Suprapubic skin (tissue), 4 donors: ENCODE results near the gene IP6K1. TPM values are rescaled to one million over a fixed set of nuclear protein-coding genes. Genes with fewer than 3 reads are reported as not detected.

ENCODE experiments used
- DNase-seq, 2 donors: peaks; one replicate each; pipeline ENCODE4 v3.0.0-alpha.2; 2019; ENCODE audit warnings: low spot score in 2 of 2
- H3K27ac ChIP-seq: fragments of 200-600 bp; sonication (generic); one replicate; pipeline ENCODE4 v1.5.1; 2019
- H3K27me3 ChIP-seq: fragments of 200-600 bp; sonication (generic); one replicate; pipeline ENCODE4 v1.5.1; 2019
- H3K36me3 ChIP-seq: fragments of 200-600 bp; sonication (generic); one replicate; pipeline ENCODE4 v1.5.1; 2019
- H3K4me1 ChIP-seq: fragments of 200-600 bp; sonication (generic); one replicate; pipeline ENCODE4 v1.5.1; 2019
- H3K4me3 ChIP-seq: fragments of 200-600 bp; sonication (generic); one replicate; pipeline ENCODE4 v1.5.1; 2019; ENCODE audit warnings: mild to moderate bottlenecking
- H3K9me3 ChIP-seq: fragments of 200-600 bp; sonication (generic); one replicate; pipeline ENCODE4 v1.5.1; 2019
- EP300 ChIP-seq: sonication (generic); formaldehyde crosslinking; IDR thresholded peaks from one replicate; pipeline ENCODE4 v1.6.1; 2017; ENCODE audit warnings: antibody characterized with exemption
- POLR2A ChIP-seq, 2 donors: fragments of 450-650 bp; IDR thresholded peaks; one replicate each; pipeline ENCODE4 v1.6.1; 2017; ENCODE audit warnings: antibody characterized with exemption in 2 of 2, mild to moderate bottlenecking in 2 of 2, moderate library complexity in 2 of 2
- POLR2AphosphoS5 ChIP-seq, 3 donors: sonication (generic); formaldehyde crosslinking; IDR thresholded peaks; one replicate each; pipeline ENCODE4 v1.6.1; 2017; ENCODE audit warnings: antibody characterized with exemption in 3 of 3
- WGBS: methylation state at CpG from one replicate; pipeline ENCODE4 v1.1.5; 2018; 5-methylcytosine and 5-hydroxymethylcytosine counted together
- total RNA-seq, 4 donors: library from RNA; depleted of rRNA; stranded (reverse); fragments of >200 nt; gene quantifications; one replicate each; pipeline ENCODE4 v1.1.0, GENCODE V29; 2016
- TF ChIP-seq, protein P1 (sequence below), 2 donors: fragments of 200-600 bp in 1 of 2; fragments of 450-650 bp in 1 of 2; sonication (generic) in 1 of 2; IDR thresholded peaks; one replicate each; pipeline ENCODE4 v1.5.1; 2016 to 2019; ENCODE audit warnings: antibody characterized with exemption in 2 of 2, mild to moderate bottlenecking in 1 of 2, moderate library complexity in 1 of 2

The IP6K1 gene
- total RNA-seq, 4 donors from 2014 or later, result 39.5 to 57.3 (median 53.2) TPM

DNA sequence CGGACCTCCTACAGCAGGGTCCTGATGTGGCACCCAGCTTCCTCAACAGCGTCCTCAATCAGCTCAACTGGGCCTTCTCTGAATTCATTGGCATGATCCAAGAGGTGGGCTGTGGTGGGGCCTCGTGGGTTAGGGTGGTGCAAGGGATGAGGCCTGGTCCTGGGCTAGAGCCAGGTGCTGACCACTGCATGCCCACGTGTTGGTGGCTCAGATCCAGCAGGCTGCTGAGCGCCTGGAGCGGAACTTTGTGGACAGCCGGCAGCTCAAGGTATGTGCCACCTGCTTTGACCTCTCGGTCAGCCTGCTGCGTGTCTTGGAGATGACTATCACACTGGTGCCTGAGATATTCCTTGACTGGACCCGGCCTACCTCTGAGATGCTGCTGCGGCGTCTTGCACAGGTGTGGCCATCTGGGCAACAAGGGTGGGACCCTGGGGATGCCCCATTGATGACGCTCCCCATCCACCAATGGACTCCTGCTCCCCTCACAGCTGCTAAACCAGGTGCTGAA lies 70.7 kb downstream of the IP6K1 start:
- H3K4me1 ChIP-seq, result peaks cover 33% of the 10 kb centered on the region
- peaks cover 20% of the 10 kb centered on the region for H3K36me3 ChIP-seq
- WGBS, result 83% methylated on average over 9 of the region's 13 CpGs
- no peak overlapping the region for H3K4me3 ChIP-seq
- no peaks in the 10 kb centered on the region for H3K9me3 ChIP-seq
- TF ChIP-seq POLR2A (IDR thresholded peaks at IDR 0.05), result no peak
- TF ChIP-seq EP300, result no peak
- TF ChIP-seq, protein P1, sequence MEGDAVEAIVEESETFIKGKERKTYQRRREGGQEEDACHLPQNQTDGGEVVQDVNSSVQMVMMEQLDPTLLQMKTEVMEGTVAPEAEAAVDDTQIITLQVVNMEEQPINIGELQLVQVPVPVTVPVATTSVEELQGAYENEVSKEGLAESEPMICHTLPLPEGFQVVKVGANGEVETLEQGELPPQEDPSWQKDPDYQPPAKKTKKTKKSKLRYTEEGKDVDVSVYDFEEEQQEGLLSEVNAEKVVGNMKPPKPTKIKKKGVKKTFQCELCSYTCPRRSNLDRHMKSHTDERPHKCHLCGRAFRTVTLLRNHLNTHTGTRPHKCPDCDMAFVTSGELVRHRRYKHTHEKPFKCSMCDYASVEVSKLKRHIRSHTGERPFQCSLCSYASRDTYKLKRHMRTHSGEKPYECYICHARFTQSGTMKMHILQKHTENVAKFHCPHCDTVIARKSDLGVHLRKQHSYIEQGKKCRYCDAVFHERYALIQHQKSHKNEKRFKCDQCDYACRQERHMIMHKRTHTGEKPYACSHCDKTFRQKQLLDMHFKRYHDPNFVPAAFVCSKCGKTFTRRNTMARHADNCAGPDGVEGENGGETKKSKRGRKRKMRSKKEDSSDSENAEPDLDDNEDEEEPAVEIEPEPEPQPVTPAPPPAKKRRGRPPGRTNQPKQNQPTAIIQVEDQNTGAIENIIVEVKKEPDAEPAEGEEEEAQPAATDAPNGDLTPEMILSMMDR (IDR thresholded peaks at IDR 0.05), result no peak
- no peak for TF ChIP-seq POLR2AphosphoS5 (IDR thresholded peaks at IDR 0.05)
- H3K27me3 ChIP-seq, result no peaks in the 10 kb centered on the region
- no peak overlapping the region for H3K27ac ChIP-seq
- DNase-seq, result peak in 1 of 2 donors; percentile 77

DNA sequence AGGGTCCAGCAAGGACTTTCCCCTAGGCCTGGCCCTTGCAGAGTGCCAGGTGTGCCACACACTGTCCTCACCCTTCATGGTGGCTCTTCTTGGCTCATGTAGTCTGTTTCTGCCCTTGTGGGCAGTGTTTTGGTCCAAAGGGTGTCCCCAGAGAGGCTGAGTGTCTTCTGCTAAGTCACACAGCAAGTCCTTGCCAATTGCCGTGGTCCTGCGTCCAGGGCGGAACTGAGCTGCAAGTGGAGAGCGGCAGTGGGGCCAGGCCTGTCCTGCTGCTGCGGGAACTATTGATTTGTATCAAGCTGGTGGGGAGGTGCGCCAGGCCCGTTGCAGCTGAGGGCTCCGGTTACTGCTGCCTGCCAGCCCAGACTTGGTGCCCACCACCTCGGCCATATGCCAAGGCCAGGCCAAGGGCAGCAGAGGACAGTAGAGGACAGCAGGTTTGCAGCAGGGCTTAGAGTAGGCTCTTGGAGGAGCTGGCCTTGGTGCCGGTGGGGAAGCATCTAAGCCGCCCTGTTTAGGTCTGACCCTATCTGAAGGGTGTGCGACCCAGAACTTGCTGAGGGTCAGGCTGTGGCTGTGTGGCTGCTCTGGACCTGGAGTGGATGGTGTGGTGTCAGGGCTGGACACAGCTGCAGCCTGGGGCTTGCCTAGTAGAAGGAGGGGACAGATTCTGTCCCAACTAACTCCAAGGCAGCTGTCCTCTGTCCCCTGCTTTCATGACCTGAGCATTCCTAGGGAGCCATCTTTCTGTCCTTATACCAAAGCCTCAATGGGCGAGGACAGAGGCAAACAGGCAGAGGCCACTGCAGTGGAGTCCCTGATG lies 71.4 kb downstream of the IP6K1 start:
- no peaks in the 10 kb centered on the region for H3K27me3 ChIP-seq

GRCh38 chr3:49713336-49714105 lies 72.8 kb downstream of the IP6K1 start:
- Histone ChIP-seq H3K9me3 (no peaks in the 10 kb centered on the region), H3K36me3 (peaks cover 19% of the 10 kb centered on the region), H3K27me3 (no peaks in the 10 kb centered on the region), H3K27ac (no peak overlapping the region), H3K4me1 (peaks cover 12% of the 10 kb centered on the region), H3K4me3 (no peak overlapping the region)
- no peak for DNase-seq
- WGBS, result 94% methylated on average over 13 of the region's 25 CpGs
- TF ChIP-seq EP300 (no peak), POLR2A (IDR thresholded peaks at IDR 0.05) (no peak), POLR2AphosphoS5 (IDR thresholded peaks at IDR 0.05) (no peak)
- TF ChIP-seq, protein P1 (IDR thresholded peaks at IDR 0.05), result no peak

More for the DNA sequence above, 71.4 kb downstream of the IP6K1 start:
- Histone ChIP-seq H3K4me1 (peaks cover 26% of the 10 kb centered on the region), H3K4me3 (no peak overlapping the region), H3K9me3 (no peaks in the 10 kb centered on the region), H3K27ac (no peak overlapping the region), H3K36me3 (peaks cover 17% of the 10 kb centered on the region)
- DNase-seq, result peak in 1 of 2 donors; percentile 55
- TF ChIP-seq, protein P1 (IDR thresholded peaks at IDR 0.05), result no peak
- TF ChIP-seq POLR2AphosphoS5 (IDR thresholded peaks at IDR 0.05), result no peak
- TF ChIP-seq EP300, result no peak
- TF ChIP-seq POLR2A (IDR thresholded peaks at IDR 0.05), result no peak
- 95% methylated on average over 3 of the region's 13 CpGs for WGBS

DNA sequence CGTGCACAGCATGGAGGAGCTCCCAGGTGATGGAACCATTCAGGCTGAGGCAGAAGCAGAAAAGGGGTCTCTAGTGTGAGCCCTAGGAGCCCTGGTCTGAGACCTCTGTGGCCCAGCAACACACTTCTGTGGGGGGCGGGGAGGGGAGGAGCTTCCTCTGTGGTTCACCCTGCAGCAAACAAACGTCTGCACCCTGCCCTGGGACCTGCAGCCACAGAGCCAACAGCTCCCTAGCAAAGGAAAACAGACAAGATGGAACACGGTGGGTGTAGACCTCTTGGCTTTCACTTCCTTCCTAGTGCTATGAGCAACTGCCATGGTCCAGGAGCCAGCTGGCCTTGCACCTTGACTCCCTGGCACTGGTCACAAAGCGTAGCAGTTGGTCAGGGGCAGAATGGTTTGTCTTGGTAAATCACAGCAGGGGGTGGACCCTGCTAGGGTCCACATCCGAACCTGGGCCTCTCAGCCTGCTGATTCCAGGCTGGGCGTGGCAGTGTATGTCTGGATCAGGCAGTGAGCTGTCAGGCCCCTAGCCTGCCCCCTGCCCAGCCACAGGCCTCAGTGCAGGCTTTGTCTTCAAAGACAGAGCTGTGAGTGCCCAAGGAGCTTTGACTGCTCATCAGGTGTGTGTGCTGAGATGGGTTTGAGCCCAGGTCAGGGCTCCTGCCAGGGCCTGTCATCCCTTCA lies 73.6 kb downstream of the IP6K1 start:
- Histone ChIP-seq H3K9me3 (no peaks in the 10 kb centered on the region), H3K27me3 (no peaks in the 10 kb centered on the region), H3K36me3 (peaks cover 19% of the 10 kb centered on the region), H3K27ac (no peak overlapping the region), H3K4me3 (no peak overlapping the region), H3K4me1 (peaks cover 5% of the 10 kb centered on the region)
- TF ChIP-seq, protein P1 (IDR thresholded peaks at IDR 0.05), result no peak
- TF ChIP-seq POLR2AphosphoS5 (IDR thresholded peaks at IDR 0.05) (no peak), EP300 (no peak), POLR2A (IDR thresholded peaks at IDR 0.05) (no peak)
- WGBS, result 61% methylated on average over 7 of the region's 7 CpGs
- no peak for DNase-seq
